HS-27A (cell line): ENCODE results near the gene DYNC1I1.

Experiments
- DNase-seq: peaks from one replicate; pipeline ENCODE4 v3.0.0-alpha.2; 2012; ENCODE audit warnings: low read depth, missing footprints

DYNC1I1 gene

GRCh38 chr7:96144260-96144526 is 371.8 kb downstream of the DYNC1I1 start:
- no peak for DNase-seq
